GM21619 (cell line): ENCODE results near the gene SLC12A8.

Experiments
- ATAC-seq: cut with Tn5 transposase; IDR thresholded peaks from one replicate; pipeline ENCODE4 v1.9.1; 2021; ENCODE audit not compliant: unreplicated experiment

Gene SLC12A8

GRCh38 chr3:125214738-125215137 lies 2.2 kb upstream of the SLC12A8 start:
- no peak for ATAC-seq

DNA sequence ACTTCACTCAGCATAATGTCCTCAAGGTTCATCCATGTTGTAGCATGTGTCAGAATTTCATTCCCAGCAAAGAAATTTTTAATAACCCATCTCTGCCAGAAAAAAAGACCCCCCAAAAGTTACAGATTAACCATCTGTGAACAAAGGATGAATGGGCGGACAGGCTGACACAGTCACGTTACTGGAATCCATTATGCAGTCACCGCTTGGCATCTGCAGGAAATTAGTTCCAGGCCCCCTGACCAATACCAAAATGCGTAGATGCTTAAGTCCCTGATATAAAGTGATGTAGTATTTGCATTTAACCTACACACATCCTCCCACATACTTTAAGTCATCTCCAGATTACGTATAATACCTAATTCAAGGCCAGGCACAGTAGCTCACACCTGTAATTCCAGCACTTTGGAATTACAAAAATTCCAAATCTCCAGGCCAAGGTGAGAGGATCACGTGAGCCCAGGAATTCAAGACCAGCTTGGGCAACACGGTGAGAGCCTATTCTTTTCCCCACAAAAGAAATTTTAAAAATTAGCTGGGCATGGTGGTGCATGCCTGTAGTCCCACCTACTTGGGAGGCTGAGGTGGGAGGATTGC lies 1.5 kb upstream of the SLC12A8 start:
- no peak for ATAC-seq

DNA sequence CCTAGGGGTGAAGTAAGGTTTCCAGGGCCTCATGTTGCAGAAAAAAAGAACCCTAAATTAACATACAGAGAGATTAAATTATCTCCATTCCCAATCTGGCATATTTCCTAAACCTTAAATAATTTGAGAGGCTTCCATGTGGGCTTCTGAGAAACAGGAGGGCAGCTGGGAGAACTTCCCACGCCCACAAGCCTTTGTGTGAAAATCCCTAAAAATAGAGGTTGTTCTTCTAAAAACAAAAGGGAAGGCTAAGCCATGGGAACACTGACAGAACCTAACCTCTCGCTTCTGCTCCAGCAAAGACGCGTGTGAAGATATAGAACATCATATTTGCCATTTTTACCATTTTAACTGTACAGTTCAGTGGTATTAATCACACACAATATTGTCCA lies 812 bp upstream of the SLC12A8 start:
- ATAC-seq, result no peak

- no peak for ATAC-seq
These were observed 448 bp downstream of the SLC12A8 start for GRCh38 chr3:125212091-125212508.

DNA sequence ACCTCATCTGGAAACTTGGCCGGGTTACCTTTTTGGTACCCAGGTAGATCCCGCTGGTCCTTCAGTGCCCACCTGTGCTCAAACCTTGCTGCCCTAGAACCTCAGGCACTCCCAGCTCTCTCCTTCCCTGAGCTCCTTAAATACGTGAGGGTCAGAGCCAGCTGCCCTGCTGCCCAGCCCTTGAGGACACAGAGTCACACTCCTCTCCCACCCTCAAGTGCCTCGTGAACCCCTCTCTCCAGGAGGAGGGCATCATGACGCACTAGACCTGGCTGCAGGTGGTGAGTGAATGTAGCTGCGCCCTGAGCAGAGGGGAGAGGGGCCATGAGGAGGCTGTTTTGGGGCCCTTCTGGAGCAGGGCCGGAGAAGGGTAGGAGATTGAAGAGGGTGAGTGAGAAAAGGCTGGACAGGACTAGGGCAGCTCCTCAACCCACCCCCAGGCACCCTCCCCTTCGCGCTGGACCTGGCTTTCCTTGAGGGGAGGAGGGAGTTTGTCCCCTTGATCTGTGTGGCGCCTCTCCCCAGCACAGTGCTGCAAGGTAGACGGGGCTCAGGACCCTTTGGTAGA lies 941 bp downstream of the SLC12A8 start:
- ATAC-seq, result no peak

- no peak for ATAC-seq
These were observed 4.5 kb downstream of the SLC12A8 start for GRCh38 chr3:125207949-125208568.

DNA sequence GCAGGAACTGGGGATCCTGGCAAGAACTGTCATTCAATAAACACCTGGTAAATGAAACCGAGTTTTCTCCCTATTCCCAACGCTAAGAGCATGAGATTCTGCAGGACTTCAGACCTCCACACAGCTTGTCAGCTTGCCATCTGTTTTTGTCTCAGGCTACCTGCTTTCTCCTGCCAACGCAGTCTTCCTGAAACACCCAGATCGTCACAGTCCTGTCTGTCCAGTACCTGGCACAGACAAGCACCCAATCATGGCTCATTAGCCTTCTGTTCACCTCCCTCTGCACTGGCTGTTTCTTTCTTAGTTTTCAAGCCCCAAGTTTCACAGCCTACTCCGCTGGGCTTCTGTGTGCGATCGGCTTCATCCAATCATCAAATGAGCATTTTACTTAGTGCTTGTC lies 5.0 kb downstream of the SLC12A8 start:
- no peak for ATAC-seq

DNA sequence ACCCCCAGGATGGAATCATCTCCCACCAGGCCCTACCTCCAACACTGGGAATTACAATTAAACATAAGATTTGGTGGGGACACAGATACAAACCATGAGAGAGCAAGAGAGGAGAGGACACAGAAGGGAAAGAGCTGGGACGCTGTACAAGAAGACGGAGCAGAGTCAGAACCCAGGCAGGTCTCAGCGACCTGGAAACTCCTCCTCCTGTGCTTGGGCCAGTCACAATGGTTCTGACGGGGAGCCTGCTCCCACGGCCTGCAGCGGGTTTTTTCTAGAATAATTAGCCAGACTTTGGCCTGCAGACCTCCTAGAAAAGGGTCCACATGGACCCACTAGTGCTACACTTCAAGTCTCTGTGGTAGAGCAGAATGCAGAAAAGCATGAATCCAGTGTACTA lies 5.6 kb downstream of the SLC12A8 start:
- no peak for ATAC-seq

DNA sequence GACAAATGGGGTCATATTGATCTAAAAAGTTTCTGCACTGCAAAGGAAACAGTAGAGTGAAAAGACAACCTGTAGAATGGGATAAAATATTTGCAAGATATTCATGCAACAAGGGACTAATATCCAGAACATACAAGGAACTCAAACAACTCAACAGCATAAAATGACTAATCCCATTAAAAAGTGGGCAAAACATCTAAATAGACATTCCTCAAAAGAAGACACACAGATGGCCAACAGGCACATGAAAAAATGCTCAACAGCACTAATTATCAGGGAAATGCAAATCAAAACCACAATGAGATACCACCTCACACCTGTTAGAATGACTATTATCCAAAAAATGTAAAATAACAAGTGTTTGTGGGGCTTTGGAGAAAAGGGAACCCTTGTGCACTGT lies 8.8 kb downstream of the SLC12A8 start:
- no peak for ATAC-seq

GRCh38 chr3:125202197-125202596 lies 10.4 kb downstream of the SLC12A8 start:
- ATAC-seq, result no peak

GRCh38 chr3:125200731-125201139 lies 11.8 kb downstream of the SLC12A8 start:
- peak; percentile 76 for ATAC-seq

DNA sequence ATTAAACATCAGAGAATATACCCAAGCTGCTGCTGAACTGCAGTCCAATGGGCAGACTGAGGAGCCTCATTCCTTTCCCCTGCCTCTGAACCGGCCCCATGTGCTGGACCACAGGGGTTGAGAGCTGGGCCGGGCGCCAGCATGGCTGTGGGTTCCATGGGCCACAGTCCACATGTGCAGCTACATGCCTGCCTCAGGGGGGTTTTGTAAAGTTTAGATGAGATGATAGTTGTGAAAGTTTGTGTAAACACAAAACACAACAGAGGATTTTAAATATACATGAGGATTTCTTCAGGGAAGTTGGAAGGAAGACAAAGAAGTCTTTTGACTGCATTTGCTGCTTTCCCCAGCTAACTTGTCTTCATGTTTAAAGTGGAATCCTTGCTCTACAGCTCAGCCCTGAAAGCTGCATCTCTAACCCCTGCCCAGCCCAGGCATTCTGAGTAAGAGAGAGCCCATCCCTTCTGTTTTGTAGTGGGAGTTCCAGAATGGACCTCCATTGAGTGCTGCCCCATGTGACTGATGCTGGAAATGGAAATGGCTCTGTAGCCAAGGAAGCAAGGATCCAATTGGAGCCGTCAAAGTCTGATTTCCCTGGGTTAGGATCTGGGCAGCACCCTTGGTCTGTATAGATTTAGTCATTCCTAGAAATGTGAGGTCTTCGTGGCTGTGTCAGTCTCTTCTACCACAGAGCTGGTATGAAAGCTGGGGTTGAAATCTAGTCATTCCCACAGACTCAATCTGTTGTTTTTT lies 17.5 kb downstream of the SLC12A8 start:
- no peak for ATAC-seq

DNA sequence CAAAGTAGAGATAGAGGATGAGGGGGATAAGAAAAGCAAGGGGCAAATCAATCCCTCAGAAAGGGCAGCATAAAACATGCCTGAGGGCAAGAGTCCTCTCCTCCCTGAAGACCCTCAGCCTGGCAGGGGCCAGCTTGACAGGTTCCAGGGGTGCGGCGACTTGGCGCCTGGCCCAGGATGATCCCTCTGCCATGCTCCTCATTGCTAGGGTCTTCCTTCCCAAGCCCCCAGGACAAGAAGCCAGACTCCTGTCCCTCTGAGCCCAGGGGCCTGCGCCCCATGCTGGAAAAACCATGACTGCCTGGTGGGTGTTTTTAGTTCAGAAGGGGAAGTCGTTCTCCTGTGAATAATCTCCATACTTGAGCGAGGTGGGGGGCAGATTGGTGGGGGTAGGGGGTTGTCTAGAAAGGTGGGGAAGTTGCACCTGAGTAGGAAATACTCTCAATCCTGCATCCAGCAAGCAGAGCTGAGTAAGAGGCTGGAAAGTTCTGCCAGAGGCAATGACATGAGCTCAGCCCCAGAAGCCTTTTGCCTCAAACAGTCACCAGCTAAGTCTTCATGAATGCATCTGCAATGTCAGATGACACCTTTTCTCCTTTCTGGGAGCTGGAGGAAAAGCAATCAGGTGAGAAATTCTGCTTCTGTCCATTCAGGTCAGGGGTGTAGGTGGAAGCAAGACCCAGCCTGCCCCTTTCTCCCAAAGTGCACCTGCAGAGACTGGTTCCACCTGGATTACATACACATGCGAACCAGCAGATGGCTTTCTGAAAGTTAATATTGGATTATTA lies 18.3 kb downstream of the SLC12A8 start:
- ATAC-seq, result no peak

GRCh38 chr3:125192190-125193035 lies 20.1 kb downstream of the SLC12A8 start:
- ATAC-seq, result peak; percentile 50

GRCh38 chr3:125191730-125192129 lies 20.8 kb downstream of the SLC12A8 start:
- peak; percentile 3 for ATAC-seq

GRCh38 chr3:125191256-125191655 lies 21.3 kb downstream of the SLC12A8 start:
- no peak for ATAC-seq

GRCh38 chr3:125190786-125191185 lies 21.8 kb downstream of the SLC12A8 start:
- no peak for ATAC-seq

GRCh38 chr3:125189378-125190165 lies 23.0 kb downstream of the SLC12A8 start:
- no peak for ATAC-seq

GRCh38 chr3:125188955-125189354 lies 23.6 kb downstream of the SLC12A8 start:
- no peak for ATAC-seq

DNA sequence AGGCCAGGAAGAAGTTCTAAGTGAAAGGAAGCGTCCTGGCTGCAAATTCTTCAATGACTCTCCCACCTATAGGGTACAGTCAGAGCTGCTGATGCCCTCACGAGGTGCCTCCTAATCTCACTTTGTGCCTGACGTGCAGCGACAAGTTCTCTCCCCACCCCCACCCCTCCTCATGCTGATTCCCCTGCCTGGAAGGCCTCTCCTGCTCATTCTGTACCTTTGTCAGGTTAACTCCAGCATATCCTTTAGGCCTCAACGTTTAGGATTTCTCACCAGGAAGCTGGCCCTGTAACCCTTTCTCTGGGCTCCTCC lies 25.0 kb downstream of the SLC12A8 start:
- no peak for ATAC-seq
